HepG2 (cell line): ENCODE measurements around the gene MICAL3. TPM values are rescaled to one million over a fixed set of nuclear protein-coding genes. Genes with fewer than 3 reads are reported as not detected.

Experiments
- ATAC-seq: fragments of 200-7000 bp; cut with Tn5 transposase; 3 replicates; pipeline ENCODE4 v1.9.1; 2020; ENCODE audit warnings: mild to moderate bottlenecking, moderate library complexity
- BruUV-seq: library from RNA; stranded (reverse); fragments of 400-500 nt; replicated peaks from 2 replicates; lab custom pipeline; 2021; lab: Mats Ljungman, UMichigan
- CTCF ChIA-PET: fragments of 300-600 bp; formaldehyde crosslinking; extraction: SDS; loops from one replicate; lab custom pipeline; 2021; ENCODE audit warnings: low total read pairs, inconsistent platforms, low intra/inter-chr PET ratio; lab: Yijun Ruan, JAX
- POLR2A ChIA-PET: fragments of 350-600 bp; sonication (Branson Sonifier 250); formaldehyde crosslinking; loops from one replicate; lab custom pipeline; 2020; ENCODE audit warnings: antibody characterized with exemption, inconsistent platforms; lab: Yijun Ruan, JAX
- DNase-seq: peaks from one replicate; pipeline ENCODE4 v3.0.0-alpha.2; 2015; ENCODE audit warnings: low spot score
- FAIRE-seq: peaks from 3 replicates; lab custom pipeline; 2011; peaks lifted over from hg19 to GRCh38; lab: Jason Lieb, UNC
- H2AFZ ChIP-seq: one replicate; pipeline ENCODE4 v1.6.1; 2011; ENCODE audit warnings: low read length, inconsistent platforms
- H3K27ac ChIP-seq: fragments of 300-600 bp; 3 replicates; pipeline ENCODE4 v1.8.0; 2011; ENCODE audit warnings: mixed run types, mild to moderate bottlenecking, mixed read lengths, low read length, inconsistent platforms; ENCODE audit not compliant: insufficient read depth; ENCODE audit errors: extremely low read length
- H3K27me3 ChIP-seq, 2 experiments: fragments of 200-600 bp in 1 of 2; 2 replicates in 1 of 2; 3 replicates in 1 of 2; pipeline versions ENCODE4 v1.6.0 to v1.8.0; 2011; ENCODE audit warnings: low read length in 2 of 2, mild to moderate bottlenecking in 2 of 2, moderate library complexity in 2 of 2, inconsistent platforms in 1 of 2; ENCODE audit not compliant: insufficient read depth in 2 of 2, control insufficient read depth in 1 of 2
- H3K36me3 ChIP-seq, 2 experiments: fragments of 200-600 bp in 1 of 2; replicated peaks in 1 of 2; 2 replicates in 1 of 2; 3 replicates in 1 of 2; pipeline versions ENCODE4 v1.5.1 to v1.8.0; 2011; ENCODE audit warnings: low read length in 2 of 2, inconsistent platforms in 1 of 2; ENCODE audit not compliant: insufficient read depth in 2 of 2, control insufficient read depth in 1 of 2
- H3K4me1 ChIP-seq: 2 replicates; pipeline ENCODE4 v1.5.1; 2012; ENCODE audit warnings: low read length, inconsistent platforms; ENCODE audit not compliant: insufficient read depth
- H3K4me2 ChIP-seq: 2 replicates; pipeline ENCODE4 v1.6.0; 2011; ENCODE audit warnings: low read depth, low read length, inconsistent platforms
- H3K4me3 ChIP-seq, 3 experiments: fragments of 200-600 bp in 1 of 3; sonication (generic), shearing (Covaris generic) in 1 of 3; replicated peaks in 1 of 3; 2 replicates each; pipeline ENCODE4 v1.5.1; 2011 to 2016; ENCODE audit warnings: low read length in 3 of 3, inconsistent platforms in 2 of 3, low read depth in 2 of 3, mild to moderate bottlenecking in 2 of 3, control low read depth in 1 of 3, mixed read lengths in 1 of 3; ENCODE audit not compliant: insufficient read depth in 1 of 3
- H3K79me2 ChIP-seq: one replicate; pipeline ENCODE4 v1.6.1; 2011; ENCODE audit warnings: low read length, inconsistent platforms; ENCODE audit not compliant: insufficient read depth
- H3K9ac ChIP-seq: 2 replicates; pipeline ENCODE4 v1.6.0; 2011; ENCODE audit warnings: mild to moderate bottlenecking, low read depth, low read length, inconsistent platforms; ENCODE audit not compliant: insufficient read depth
- H3K9me3 ChIP-seq: 2 replicates; pipeline ENCODE4 v1.5.1; 2012; ENCODE audit warnings: mild to moderate bottlenecking, low read length
- H4K20me1 ChIP-seq: 2 replicates; pipeline ENCODE4 v1.6.0; 2011; ENCODE audit warnings: inconsistent platforms, mild to moderate bottlenecking, low read length, moderate library complexity; ENCODE audit not compliant: insufficient read depth
- BRD4 ChIP-seq: sonication (generic); formaldehyde crosslinking; IDR thresholded peaks from 2 replicates; pipeline ENCODE4 v1.4.0; 2020; ENCODE audit warnings: missing genetic modification reagents
- ZNF749 ChIP-seq: sonication (generic); formaldehyde crosslinking; IDR thresholded peaks from 2 replicates; pipeline ENCODE4 v1.8.0; 2022; ENCODE audit warnings: mild to moderate bottlenecking, missing genetic modification reagents, moderate library complexity, borderline replicate concordance
- ZSCAN31 ChIP-seq: sonication (generic); formaldehyde crosslinking; IDR thresholded peaks from 2 replicates; pipeline ENCODE4 v1.5.0; 2020; ENCODE audit warnings: low read depth, mild to moderate bottlenecking, missing genetic modification reagents
- WGBS: methylation state at CpG from one replicate; pipeline ENCODE4 v1.1.6; 2017; ENCODE audit warnings: low lambda C conversion rate; 5-methylcytosine and 5-hydroxymethylcytosine counted together
- in situ Hi-C: cut with HindIII; loops from 2 replicates; pipeline ENCODE4 v1.10.0; 2017; ENCODE audit warnings: low pct_unique_long_range_greater_than_20kb; ENCODE audit not compliant: extremely low pct_ligation_motif_present
- intact Hi-C: fragments of 100-400 bp; cut with micrococcal nuclease; formaldehyde crosslinking; loops from one replicate; pipeline ENCODE4 v1.10.0; 2022; ENCODE audit not compliant: unreplicated experiment
- polyA plus RNA-seq, 8 experiments: library from polyadenylated mRNA; depleted of rRNA in 3 of 8; stranded (reverse) in 7 of 8; unstranded in 1 of 8; fragments of >200 nt; fragmentation: Illumina TruSeq in 4 of 8; extraction: Trizol in 4 of 8; gene quantifications; 2 replicates each; pipeline versions ENCODE4 v1.2.1 to v1.2.3, GENCODE V29; 2011 to 2016; ENCODE audit warnings: low read depth in 4 of 8, missing spikeins in 1 of 8, mixed read lengths in 1 of 8; ENCODE audit not compliant: insufficient read depth in 1 of 8
- total RNA-seq, 5 experiments: library from RNA; depleted of rRNA; stranded (reverse); fragments of >200 nt; fragmentation: Illumina TruSeq; extraction: Trizol; gene quantifications; 2 replicates each; pipeline ENCODE4 v1.2.3, GENCODE V29; 2016; ENCODE audit warnings: low read depth in 1 of 5
- TF ChIP-seq, protein P1 (sequence below): sonication (generic); formaldehyde crosslinking; IDR thresholded peaks from 2 replicates; pipeline ENCODE4 v1.4.0; 2020; ENCODE audit warnings: missing genetic modification reagents

MICAL3 gene
- total and polyA plus RNA-seq, 2 of the 13 experiments (the other 11 are each of a cell fraction or from before 2014, with no cell fraction given): 5.3 to 12.5 TPM

DNA sequence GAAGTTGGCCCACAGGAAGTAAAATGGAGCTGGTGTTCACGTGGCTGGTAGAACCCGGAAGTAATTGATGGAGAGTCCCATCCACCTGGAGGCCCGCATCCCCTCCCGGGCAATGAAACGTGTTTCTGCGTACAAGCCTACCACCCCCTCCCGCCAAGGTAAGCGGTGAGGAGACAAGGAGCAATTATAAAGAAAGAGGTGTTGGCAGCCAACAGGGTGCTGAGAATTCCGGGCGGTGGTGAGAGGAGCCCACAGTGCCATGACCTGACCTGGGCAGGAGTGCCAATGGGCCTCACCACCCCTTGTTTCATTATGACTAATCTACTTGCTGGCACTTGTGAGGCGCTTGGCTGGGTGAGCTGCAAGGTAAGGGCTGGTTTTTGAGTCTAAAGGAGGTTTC, 166.3 kb downstream of the MICAL3 start:
- in situ Hi-C loops (no loop called here), intact Hi-C loops (no loop called here)
- FAIRE-seq (no peak), ATAC-seq (no peak), DNase-seq (no peak)
- no peak overlapping the region for H3K4me2 ChIP-seq
- 97% methylated on average over 11 of the region's 11 CpGs for WGBS
- BruUV-seq: no TSS peak
- no peak for TF ChIP-seq ZSCAN31 (CRISPR knock-in tag)
- TF ChIP-seq BRD4 (CRISPR knock-in tag): no peak
- TF ChIP-seq, protein P1, sequence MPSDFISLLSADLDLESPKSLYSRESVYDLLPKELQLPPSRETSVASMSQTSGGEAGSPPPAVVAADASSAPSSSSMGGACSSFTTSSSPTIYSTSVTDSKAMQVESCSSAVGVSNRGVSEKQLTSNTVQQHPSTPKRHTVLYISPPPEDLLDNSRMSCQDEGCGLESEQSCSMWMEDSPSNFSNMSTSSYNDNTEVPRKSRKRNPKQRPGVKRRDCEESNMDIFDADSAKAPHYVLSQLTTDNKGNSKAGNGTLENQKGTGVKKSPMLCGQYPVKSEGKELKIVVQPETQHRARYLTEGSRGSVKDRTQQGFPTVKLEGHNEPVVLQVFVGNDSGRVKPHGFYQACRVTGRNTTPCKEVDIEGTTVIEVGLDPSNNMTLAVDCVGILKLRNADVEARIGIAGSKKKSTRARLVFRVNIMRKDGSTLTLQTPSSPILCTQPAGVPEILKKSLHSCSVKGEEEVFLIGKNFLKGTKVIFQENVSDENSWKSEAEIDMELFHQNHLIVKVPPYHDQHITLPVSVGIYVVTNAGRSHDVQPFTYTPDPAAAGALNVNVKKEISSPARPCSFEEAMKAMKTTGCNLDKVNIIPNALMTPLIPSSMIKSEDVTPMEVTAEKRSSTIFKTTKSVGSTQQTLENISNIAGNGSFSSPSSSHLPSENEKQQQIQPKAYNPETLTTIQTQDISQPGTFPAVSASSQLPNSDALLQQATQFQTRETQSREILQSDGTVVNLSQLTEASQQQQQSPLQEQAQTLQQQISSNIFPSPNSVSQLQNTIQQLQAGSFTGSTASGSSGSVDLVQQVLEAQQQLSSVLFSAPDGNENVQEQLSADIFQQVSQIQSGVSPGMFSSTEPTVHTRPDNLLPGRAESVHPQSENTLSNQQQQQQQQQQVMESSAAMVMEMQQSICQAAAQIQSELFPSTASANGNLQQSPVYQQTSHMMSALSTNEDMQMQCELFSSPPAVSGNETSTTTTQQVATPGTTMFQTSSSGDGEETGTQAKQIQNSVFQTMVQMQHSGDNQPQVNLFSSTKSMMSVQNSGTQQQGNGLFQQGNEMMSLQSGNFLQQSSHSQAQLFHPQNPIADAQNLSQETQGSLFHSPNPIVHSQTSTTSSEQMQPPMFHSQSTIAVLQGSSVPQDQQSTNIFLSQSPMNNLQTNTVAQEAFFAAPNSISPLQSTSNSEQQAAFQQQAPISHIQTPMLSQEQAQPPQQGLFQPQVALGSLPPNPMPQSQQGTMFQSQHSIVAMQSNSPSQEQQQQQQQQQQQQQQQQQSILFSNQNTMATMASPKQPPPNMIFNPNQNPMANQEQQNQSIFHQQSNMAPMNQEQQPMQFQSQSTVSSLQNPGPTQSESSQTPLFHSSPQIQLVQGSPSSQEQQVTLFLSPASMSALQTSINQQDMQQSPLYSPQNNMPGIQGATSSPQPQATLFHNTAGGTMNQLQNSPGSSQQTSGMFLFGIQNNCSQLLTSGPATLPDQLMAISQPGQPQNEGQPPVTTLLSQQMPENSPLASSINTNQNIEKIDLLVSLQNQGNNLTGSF (CRISPR knock-in tag): no peak
- no peak for TF ChIP-seq ZNF749 (CRISPR knock-in tag)
- no peak overlapping the region for H3K9ac ChIP-seq
- H3K4me1 ChIP-seq: no peaks in the 10 kb centered on the region
- ChIA-PET CTCF (no interaction called here), POLR2A (no interaction called here)
- no peak overlapping the region for H3K4me3 ChIP-seq
- no peak overlapping the region for H3K27ac ChIP-seq
- peaks cover 0 to 4% of the 10 kb centered on the region in 2 experiments; a peak in 3 of 5 replicates for H3K36me3 ChIP-seq
- no peaks in the 10 kb centered on the region for H3K79me2 ChIP-seq
- H4K20me1 ChIP-seq: no peaks in the 10 kb centered on the region
- no peaks in the 10 kb centered on the region for H3K27me3 ChIP-seq
- H3K9me3 ChIP-seq: no peaks in the 10 kb centered on the region
- H2AFZ ChIP-seq: no peak overlapping the region
